HepG2 (cell line): ENCODE results near the gene LOC128125822.

ENCODE experiments used
- ARID2 ChIP-seq: sonication (generic); formaldehyde crosslinking; IDR thresholded peaks from 2 replicates; pipeline ENCODE4 v1.8.1; 2022; ENCODE audit warnings: mild to moderate bottlenecking, missing genetic modification reagents, borderline replicate concordance
- ATRX ChIP-seq: sonication (generic); formaldehyde crosslinking; IDR thresholded peaks from 2 replicates; pipeline ENCODE4 v1.4.0; 2020; ENCODE audit warnings: missing genetic modification reagents, borderline replicate concordance
- GABPB1 ChIP-seq: IDR thresholded peaks from 2 replicates; pipeline ENCODE4 v1.6.1; 2016; ENCODE audit warnings: mild to moderate bottlenecking, missing genetic modification reagents, moderate library complexity, missing compliant biosample characterization
- LCORL ChIP-seq, 2 experiments: fragments of 450-650 bp in 1 of 2; sonication (generic) in 1 of 2; formaldehyde crosslinking in 1 of 2; IDR thresholded peaks; 2 replicates each; pipeline versions ENCODE4 v1.5.0 to v1.6.1; 2017 to 2020; ENCODE audit warnings: antibody characterized with exemption in 1 of 2, missing genetic modification reagents in 1 of 2
- MAF1 ChIP-seq: sonication (generic); formaldehyde crosslinking; IDR thresholded peaks from 2 replicates; pipeline ENCODE4 v1.5.0; 2020; ENCODE audit warnings: missing genetic modification reagents, borderline replicate concordance
- MTA1 ChIP-seq: sonication (generic); formaldehyde crosslinking; IDR thresholded peaks from 2 replicates; pipeline ENCODE4 v1.4.0; 2020; ENCODE audit warnings: missing genetic modification reagents, mild to moderate bottlenecking, borderline replicate concordance
- MYPOP ChIP-seq: sonication (generic); formaldehyde crosslinking; IDR thresholded peaks from 2 replicates; pipeline ENCODE4 v1.8.1; 2023; ENCODE audit warnings: mild to moderate bottlenecking, moderate library complexity, missing genetic modification reagents
- POLR2A ChIP-seq, 2 experiments: IDR thresholded peaks; 2 replicates each; pipeline ENCODE4 v1.6.1; 2011; ENCODE audit warnings: low read depth in 2 of 2, low read length in 2 of 2, mild to moderate bottlenecking in 1 of 2, moderate library complexity in 1 of 2; ENCODE audit not compliant: insufficient read depth in 1 of 2
- RBAK ChIP-seq: sonication (generic); formaldehyde crosslinking; IDR thresholded peaks from 2 replicates; pipeline ENCODE4 v1.5.1; 2020; ENCODE audit warnings: mild to moderate bottlenecking, missing genetic modification reagents
- RXRA ChIP-seq: sonication (generic); formaldehyde crosslinking; IDR thresholded peaks from 2 replicates; pipeline ENCODE4 v1.5.1; 2020; ENCODE audit warnings: missing genetic modification reagents
- ZBTB40 ChIP-seq, 2 experiments: fragments of 450-650 bp in 1 of 2; sonication (generic) in 1 of 2; formaldehyde crosslinking in 1 of 2; IDR thresholded peaks; 2 replicates each; pipeline versions ENCODE4 v1.6.1 to v1.8.0; 2016 to 2022; ENCODE audit warnings: antibody characterized with exemption in 1 of 2, mild to moderate bottlenecking in 1 of 2, missing genetic modification reagents in 1 of 2
- ZC3H13 ChIP-seq: sonication (generic); formaldehyde crosslinking; IDR thresholded peaks from 2 replicates; pipeline ENCODE4 v1.8.1; 2023; ENCODE audit warnings: mild to moderate bottlenecking, missing genetic modification reagents, moderate library complexity
- ZFP36 ChIP-seq: fragments of 150-350 bp; IDR thresholded peaks from 2 replicates; pipeline ENCODE4 v1.6.1; 2018; ENCODE audit warnings: borderline replicate concordance, low read length, low read depth; ENCODE audit not compliant: partially characterized antibody
- ZNF44 ChIP-seq: sonication (generic); formaldehyde crosslinking; IDR thresholded peaks from 2 replicates; pipeline ENCODE4 v1.5.1; 2020; ENCODE audit warnings: mild to moderate bottlenecking, missing genetic modification reagents
- ZNF775 ChIP-seq: sonication (generic); formaldehyde crosslinking; IDR thresholded peaks from 2 replicates; pipeline ENCODE4 v1.4.0; 2020; ENCODE audit warnings: missing genetic modification reagents, mild to moderate bottlenecking, moderate library complexity, borderline replicate concordance
- ZNF784 ChIP-seq: sonication (generic); formaldehyde crosslinking; IDR thresholded peaks from 2 replicates; pipeline ENCODE4 v1.5.1; 2020; ENCODE audit warnings: missing genetic modification reagents, mild to moderate bottlenecking, borderline replicate concordance
- ZNF792 ChIP-seq: IDR thresholded peaks from 2 replicates; pipeline ENCODE4 v1.6.1; 2016

Gene LOC128125822

DNA sequence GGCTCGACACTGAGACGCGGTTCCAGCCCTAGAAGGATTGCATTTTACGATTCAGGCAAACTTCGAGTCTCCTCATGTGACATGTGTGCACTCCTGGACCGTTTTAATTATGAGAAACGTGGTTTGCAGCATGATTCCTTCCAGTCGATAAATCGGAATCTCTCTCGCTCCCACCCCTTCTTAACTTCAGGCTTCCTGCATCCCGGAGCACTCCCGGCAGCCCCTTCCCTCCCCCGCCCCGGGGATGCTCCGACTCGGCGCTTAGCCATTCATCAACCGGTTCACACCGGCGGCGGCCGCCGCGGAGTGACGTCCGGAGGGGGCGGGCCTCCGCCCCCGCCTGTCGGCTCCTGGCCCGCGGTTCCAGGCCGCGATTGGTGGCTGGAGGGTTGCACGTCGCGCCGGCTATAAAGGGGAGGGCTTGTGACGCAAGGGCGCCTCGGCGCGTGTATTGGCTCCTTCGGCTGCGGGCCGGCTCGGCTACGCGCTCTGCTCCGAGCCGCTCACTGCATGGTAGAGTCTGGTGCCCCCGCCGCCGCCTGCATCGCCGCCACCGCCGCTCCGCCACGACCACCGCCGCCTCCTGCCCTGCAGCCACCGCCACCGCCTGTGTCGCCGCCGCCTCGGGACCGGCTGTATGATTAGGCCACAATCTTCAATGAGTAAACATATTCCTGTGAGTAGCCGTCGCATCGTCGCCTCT lies at the start of gene LOC128125822, which contains the start of gene PTP4A1 (continued):
- TF ChIP-seq ZBTB40 (IDR thresholded peaks at IDR 0.05) (no peak), ZBTB40 (CRISPR knock-in tag; IDR thresholded peaks at IDR 0.05) (no peak; the same call in none of the 2 replicates), RXRA (CRISPR knock-in tag) (0 out of 2 replicates have a peak, but pooled peaks have one; percentile 34), ZNF784 (peak; percentile 56; the same call in 1 of the 2 replicates), GABPB1 (peak; percentile 80; the same call in 1 of the 2 replicates), MTA1 (CRISPR knock-in tag) (no peak; the same call in 1 of the 2 replicates), ZNF792 (CRISPR knock-in tag) (no peak; the same call in 1 of the 2 replicates), ZFP36 (no peak), ZNF44 (CRISPR knock-in tag) (no peak), POLR2A (IDR thresholded peaks at IDR 0.05; ENCODE audit: insufficient read depth in 1 of 2, low read depth in 2 of 2, low read length in 2 of 2) (peak; percentile 83 to 89), MYPOP (0 out of 2 replicates have a peak, but pooled peaks have one; percentile 2), ARID2 (CRISPR knock-in tag) (no peak; the same call in 1 of the 2 replicates), RBAK (CRISPR knock-in tag) (no peak), ATRX (CRISPR knock-in tag) (no peak), ZNF775 (CRISPR knock-in tag) (peak; percentile 77; the same call in 1 of the 2 replicates), LCORL (IDR thresholded peaks at IDR 0.05) (no peak), LCORL (CRISPR knock-in tag; IDR thresholded peaks at IDR 0.05) (peak; percentile 21), MAF1 (CRISPR knock-in tag) (no peak), ZC3H13 (CRISPR knock-in tag) (peak; percentile 100)
